ENCODE data around the gene CYB561D2.
A peak's percentile ranks its signal among the peaks of the same experiment; 100 is the strongest.

CYB561D2 gene

DNA sequence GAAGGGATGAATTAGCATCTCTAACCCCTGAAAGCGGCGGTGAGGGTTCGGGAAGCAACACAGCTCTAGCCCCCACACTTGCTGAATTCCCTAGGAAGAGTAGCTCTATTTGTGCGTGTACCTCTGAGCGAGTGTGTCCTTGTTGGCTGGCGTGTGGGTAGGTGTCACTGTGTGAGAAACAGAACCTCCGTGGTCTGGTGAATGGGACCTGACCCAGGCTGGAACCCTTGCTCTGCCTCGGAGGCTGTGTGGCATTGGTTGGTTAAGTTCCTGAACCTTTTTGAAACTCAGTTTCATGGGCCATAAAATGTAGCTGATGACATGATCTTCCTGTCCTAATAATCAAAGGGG is 9.1 kb downstream of the CYB561D2 start:
- DNase-seq = no peak
- Histone ChIP-seq H3K9me2 (replicated peaks; ENCODE audit: insufficient read depth, low read length) (no peaks in the 10 kb centered on the region), H4K20me1 (ENCODE audit: insufficient read depth, low read length) (no peaks in the 10 kb centered on the region), H3K27ac (ENCODE audit: low read length) (no peak overlapping the region), H3K27me3 (replicated peaks; ENCODE audit: insufficient read depth, low read length) (no peaks in the 10 kb centered on the region), H3K9ac (ENCODE audit: low read length) (no peak overlapping the region), H3F3A (ENCODE audit: insufficient read depth, low read length) (no peaks in the 10 kb centered on the region), H3K4me3 (ENCODE audit: low read length) (peak overlapping the region; percentile 91), H3K79me2 (ENCODE audit: low read length) (peaks cover 46% of the 10 kb centered on the region), H3K4me1 (ENCODE audit: low read length) (peaks cover 29% of the 10 kb centered on the region), H3K36me3 (replicated peaks; ENCODE audit: insufficient read depth, low read length) (peaks cover 11% of the 10 kb centered on the region; the same call in 1 of the 2 replicates), H2AFZ (ENCODE audit: low read length) (peak overlapping the region; percentile 95), H3K9me3 (replicated peaks; ENCODE audit: insufficient read depth, low read length) (no peaks in the 10 kb centered on the region), H3K4me2 (ENCODE audit: low read depth, low read length) (peak overlapping the region; percentile 91)
- TF ChIP-seq EZH2phosphoT487 (IDR thresholded peaks at IDR 0.05; ENCODE audit: low read length) = no peak
- no peak for TF ChIP-seq EZH2 (optimal IDR thresholded peaks at IDR 0.05; ENCODE audit: low read depth, low read length)
- TF ChIP-seq, protein P1, sequence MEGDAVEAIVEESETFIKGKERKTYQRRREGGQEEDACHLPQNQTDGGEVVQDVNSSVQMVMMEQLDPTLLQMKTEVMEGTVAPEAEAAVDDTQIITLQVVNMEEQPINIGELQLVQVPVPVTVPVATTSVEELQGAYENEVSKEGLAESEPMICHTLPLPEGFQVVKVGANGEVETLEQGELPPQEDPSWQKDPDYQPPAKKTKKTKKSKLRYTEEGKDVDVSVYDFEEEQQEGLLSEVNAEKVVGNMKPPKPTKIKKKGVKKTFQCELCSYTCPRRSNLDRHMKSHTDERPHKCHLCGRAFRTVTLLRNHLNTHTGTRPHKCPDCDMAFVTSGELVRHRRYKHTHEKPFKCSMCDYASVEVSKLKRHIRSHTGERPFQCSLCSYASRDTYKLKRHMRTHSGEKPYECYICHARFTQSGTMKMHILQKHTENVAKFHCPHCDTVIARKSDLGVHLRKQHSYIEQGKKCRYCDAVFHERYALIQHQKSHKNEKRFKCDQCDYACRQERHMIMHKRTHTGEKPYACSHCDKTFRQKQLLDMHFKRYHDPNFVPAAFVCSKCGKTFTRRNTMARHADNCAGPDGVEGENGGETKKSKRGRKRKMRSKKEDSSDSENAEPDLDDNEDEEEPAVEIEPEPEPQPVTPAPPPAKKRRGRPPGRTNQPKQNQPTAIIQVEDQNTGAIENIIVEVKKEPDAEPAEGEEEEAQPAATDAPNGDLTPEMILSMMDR (IDR thresholded peaks at IDR 0.05; ENCODE audit: low read length) = no peak

DNA sequence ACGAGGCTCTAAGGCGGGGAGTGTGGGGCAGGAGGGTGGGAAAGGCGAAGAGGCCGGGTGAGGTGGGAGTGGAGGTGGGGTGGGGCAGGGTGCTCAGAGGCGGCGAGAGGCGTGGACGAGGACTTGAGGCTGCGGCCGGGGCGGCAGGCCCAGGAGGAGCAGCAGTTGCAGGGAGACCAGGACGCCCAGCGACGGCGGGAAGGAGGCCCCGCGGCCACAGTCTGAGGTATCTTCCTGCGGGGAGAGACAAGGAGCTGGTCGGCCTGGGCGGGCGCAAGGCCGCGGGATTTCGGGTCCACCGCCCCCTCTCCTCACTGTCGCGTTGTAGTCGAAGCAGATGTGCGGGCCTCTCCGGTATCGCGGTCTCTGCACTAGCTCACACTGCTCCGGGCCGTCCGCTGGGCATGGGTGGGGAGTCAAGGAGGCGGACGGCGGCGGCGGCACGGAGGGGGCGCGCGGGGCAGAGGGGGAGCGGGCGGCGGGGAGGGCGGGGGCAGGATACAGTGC is 14.0 kb downstream of the CYB561D2 start:
- H3K9me2 ChIP-seq (replicated peaks; ENCODE audit: insufficient read depth, low read length) = no peaks in the 10 kb centered on the region
- peak overlapping the region; percentile 50 for H3K4me3 ChIP-seq (ENCODE audit: low read length)
- peak overlapping the region; percentile 56; the same call in 1 of the 2 replicates for H2AFZ ChIP-seq (ENCODE audit: low read length)
- peaks cover 5% of the 10 kb centered on the region for H3K4me1 ChIP-seq (ENCODE audit: low read length)
- peak overlapping the region; percentile 63; the same call in 1 of the 2 replicates for H3K4me2 ChIP-seq (ENCODE audit: low read depth, low read length)
- no peaks in the 10 kb centered on the region for H3K36me3 ChIP-seq (replicated peaks; ENCODE audit: insufficient read depth, low read length)
- H4K20me1 ChIP-seq (ENCODE audit: insufficient read depth, low read length) = no peaks in the 10 kb centered on the region
- H3K9ac ChIP-seq (ENCODE audit: low read length) = no peak overlapping the region
- H3K79me2 ChIP-seq (ENCODE audit: low read length) = no peaks in the 10 kb centered on the region
- TF ChIP-seq EZH2phosphoT487 (IDR thresholded peaks at IDR 0.05; ENCODE audit: low read length) = no peak
- TF ChIP-seq EZH2 (optimal IDR thresholded peaks at IDR 0.05; ENCODE audit: low read depth, low read length) = no peak
- TF ChIP-seq, protein P1 (IDR thresholded peaks at IDR 0.05; ENCODE audit: low read length) = no peak
- no peaks in the 10 kb centered on the region for H3K9me3 ChIP-seq (replicated peaks; ENCODE audit: insufficient read depth, low read length)
- H3F3A ChIP-seq (ENCODE audit: insufficient read depth, low read length) = no peaks in the 10 kb centered on the region
- DNase-seq = no peak
- peaks cover 25% of the 10 kb centered on the region for H3K27me3 ChIP-seq (replicated peaks; ENCODE audit: insufficient read depth, low read length)
- H3K27ac ChIP-seq (ENCODE audit: low read length) = no peak overlapping the region

GRCh38 chr3:50365080-50365841 is 14.6 kb downstream of the CYB561D2 start:
- Histone ChIP-seq H3K4me2 (ENCODE audit: low read depth, low read length) (peak overlapping the region; percentile 96), H3F3A (ENCODE audit: insufficient read depth, low read length) (no peaks in the 10 kb centered on the region), H3K9me3 (replicated peaks; ENCODE audit: insufficient read depth, low read length) (no peaks in the 10 kb centered on the region), H3K4me3 (ENCODE audit: low read length) (peak overlapping the region; percentile 77), H2AFZ (ENCODE audit: low read length) (peak overlapping the region; percentile 95), H3K79me2 (ENCODE audit: low read length) (no peaks in the 10 kb centered on the region), H3K4me1 (ENCODE audit: low read length) (no peaks in the 10 kb centered on the region), H3K9me2 (replicated peaks; ENCODE audit: insufficient read depth, low read length) (no peaks in the 10 kb centered on the region), H3K27ac (ENCODE audit: low read length) (peak overlapping the region; percentile 27; the same call in 1 of the 2 replicates), H3K9ac (ENCODE audit: low read length) (peak overlapping the region; percentile 73), H4K20me1 (ENCODE audit: insufficient read depth, low read length) (no peaks in the 10 kb centered on the region), H3K36me3 (replicated peaks; ENCODE audit: insufficient read depth, low read length) (no peaks in the 10 kb centered on the region), H3K27me3 (replicated peaks; ENCODE audit: insufficient read depth, low read length) (peaks cover 30% of the 10 kb centered on the region)
- TF ChIP-seq, protein P1 (IDR thresholded peaks at IDR 0.05; ENCODE audit: low read length) = peak; percentile 37
- TF ChIP-seq EZH2 (optimal IDR thresholded peaks at IDR 0.05; ENCODE audit: low read depth, low read length) (no peak), EZH2phosphoT487 (IDR thresholded peaks at IDR 0.05; ENCODE audit: low read length) (no peak)
- peak; percentile 94 for DNase-seq

Data from MM.1S (cell line).